SKM-1 treated with dmso at 0.1 percent for 144 hours (cell line): ENCODE measurements around the gene INSR.
"Not testable (repeated sequence)": the region's sequence is repeated elsewhere in the genome, so short reads cannot be mapped to it uniquely, and the experiment has no call there.

Experiments used
- DNase-seq: peaks from one replicate; lab custom pipeline; 2025; ENCODE audit not compliant: unreplicated experiment; lab: John Stamatoyannopoulos, UW

The INSR gene

GRCh38 chr19:7224995-7225394 is 69.2 kb downstream of the INSR start:
- DNase-seq, result no peak

DNA sequence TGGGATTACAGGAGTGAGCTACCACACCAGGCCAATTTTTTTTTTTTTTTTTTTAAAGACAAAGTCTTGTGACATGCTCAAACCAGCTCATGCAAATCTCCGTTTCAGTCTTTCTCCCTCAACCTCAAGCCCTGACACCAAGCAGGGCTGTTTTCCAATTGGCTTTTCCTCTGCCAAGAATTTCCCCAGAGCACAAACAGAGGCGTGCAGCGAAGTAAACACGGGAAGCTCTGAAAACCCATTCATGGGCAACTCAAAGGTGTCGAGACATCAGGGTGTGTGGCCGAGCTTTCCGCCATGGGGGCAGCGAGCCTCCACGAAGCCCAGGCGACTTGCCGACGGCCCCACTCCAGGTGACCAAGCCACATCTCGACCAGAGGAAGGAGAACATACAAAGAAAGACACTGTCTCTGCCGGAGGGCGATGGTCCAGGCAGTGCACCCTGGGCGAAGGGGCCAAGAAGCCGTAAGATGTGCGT is 70.0 kb downstream of the INSR start:
- no peak for DNase-seq

- no peak for DNase-seq
These were observed 70.8 kb downstream of the INSR start for GRCh38 chr19:7223429-7223828.

DNA sequence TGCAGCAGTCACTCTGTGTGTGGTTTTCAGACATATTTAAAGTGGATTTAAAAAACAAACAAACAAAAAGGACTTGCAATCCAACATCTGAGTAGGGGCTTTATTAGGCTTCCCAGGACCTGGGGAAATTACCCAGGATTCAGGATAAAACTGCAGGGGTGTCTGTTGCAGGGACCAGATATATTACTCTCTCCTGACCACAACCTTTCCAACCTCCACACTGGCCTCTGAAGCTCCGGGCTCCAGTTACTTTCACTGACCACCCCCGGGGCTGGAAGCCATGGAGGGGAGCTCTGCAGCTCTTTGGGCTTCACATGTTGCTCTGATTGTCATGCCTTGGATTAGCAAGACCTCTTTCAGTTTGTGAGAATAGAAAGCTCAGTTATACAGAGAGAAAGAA is 75.2 kb downstream of the INSR start:
- no peak for DNase-seq

- no peak for DNase-seq
These were observed 76.4 kb downstream of the INSR start for GRCh38 chr19:7217861-7218260.

DNA sequence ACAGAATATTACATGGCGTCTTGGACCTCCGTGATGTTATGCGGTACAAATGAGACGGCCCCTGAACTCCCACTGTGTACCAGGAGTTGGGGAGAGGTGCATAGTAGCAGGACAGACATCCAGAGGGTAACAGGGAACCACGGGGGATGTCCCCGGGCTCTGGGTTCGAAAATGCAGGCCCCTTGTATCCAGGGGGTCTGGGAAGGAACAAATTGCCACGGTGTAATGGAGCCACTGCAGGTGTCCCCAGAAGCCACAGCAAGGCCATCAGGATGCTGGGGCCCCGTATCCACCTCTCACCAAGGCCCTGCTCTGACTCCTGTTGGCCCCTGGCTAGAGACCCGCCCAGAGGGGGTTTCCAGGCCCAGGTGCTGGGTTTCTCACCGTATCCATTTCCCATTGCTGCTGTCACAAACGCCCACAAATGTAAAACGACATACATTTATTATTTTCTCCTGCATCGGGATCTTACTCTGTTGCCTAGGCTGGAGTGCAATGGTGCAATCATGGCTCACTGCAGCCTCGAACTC is 77.8 kb downstream of the INSR start:
- DNase-seq, result no peak

- DNase-seq, result no peak
These were observed 79.0 kb downstream of the INSR start for GRCh38 chr19:7215176-7215575.

DNA sequence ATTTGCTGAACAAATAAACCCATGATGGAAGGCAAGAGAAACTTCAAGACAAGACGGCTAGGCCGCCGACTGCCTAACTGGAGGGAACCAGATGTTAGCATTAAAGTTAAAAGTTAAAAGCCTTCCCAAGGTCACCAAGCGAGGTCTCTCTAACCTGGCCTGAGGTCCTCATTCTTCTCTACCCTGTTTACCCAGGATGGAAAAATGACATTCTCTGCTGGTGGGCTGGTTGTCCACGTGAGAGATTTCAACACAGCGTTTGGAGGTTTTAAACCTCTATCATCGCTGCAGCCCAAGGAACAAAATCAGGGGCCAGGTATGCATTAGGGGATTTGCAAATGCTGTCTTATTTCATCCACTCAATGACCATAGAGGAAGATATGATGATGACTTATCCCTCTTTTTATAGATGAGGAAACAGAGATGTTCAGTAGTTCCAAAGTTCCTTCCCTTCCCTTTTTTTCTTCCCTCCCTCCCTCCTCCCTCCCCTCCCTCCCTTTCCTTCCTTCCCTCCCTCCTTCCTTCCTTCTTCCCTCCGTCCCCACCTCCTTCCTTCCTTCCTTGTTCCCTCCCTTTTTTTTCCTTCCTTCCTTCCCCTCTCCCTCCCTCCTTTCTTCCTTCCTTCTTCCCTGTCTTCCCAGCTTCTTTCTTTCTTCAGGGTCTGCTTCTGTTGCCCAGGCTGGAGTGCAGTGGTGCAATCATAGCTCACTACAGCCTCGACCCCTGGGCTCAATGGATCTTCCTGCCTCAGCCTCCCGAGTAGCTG is 79.7 kb downstream of the INSR start:
- no peak for DNase-seq

GRCh38 chr19:7213628-7214323 is 80.4 kb downstream of the INSR start:
- no peak for DNase-seq

- DNase-seq, result no peak
These were observed 82.8 kb downstream of the INSR start for GRCh38 chr19:7211191-7211951.

DNA sequence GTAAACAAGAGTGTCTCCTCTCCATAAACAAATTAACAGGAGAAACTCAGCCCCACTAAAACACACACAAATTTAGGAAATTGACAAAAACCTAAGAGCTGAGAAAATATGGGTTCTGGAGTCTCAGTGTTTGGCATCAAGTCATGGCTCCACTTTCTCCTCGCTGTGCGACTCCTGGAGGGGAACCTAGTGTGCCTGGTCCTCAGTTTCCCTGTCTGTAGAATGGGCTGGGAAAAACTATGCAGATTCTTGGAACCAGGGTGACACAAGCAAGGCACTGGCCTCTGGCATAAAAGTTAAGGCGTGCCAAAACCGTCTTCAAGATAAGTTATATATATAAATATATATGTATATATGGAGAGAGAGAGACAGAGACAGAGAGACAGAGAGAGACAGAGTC is 83.9 kb downstream of the INSR start:
- DNase-seq, result no peak

DNA sequence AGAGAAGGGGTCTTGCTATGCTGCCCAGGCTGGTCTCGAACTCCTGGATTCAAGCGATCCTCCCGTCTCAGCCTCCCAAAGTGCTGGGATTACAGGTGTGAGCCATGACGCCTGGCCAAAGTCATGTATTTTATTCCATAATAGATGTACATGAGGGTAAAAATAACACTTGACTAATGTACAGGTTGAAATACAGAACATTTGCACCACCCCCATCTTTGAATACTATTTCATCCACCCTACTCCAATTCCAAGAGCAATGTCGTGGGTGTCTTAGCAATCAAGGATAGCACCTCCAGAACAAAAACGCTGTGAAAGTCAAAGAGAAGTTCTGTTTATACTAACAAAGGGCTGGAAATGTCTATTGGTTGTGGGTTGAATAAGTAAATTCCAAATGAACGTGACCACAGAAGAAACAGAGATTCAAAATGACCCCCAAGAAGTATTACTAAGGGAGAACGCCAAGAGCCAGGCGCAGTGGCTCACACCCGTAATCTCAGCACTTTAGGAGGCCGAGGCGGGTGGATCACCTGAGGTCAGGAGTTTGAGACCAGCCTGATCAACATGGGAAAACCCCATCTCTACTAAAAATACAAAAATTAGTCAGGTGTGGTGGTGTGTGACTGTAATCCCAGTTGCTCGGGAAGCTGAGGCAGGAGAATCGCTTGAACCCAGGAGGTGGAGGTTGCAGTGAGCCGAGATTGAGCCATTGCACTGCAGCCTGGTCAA is 84.5 kb downstream of the INSR start:
- not testable (repeated sequence) for DNase-seq

DNA sequence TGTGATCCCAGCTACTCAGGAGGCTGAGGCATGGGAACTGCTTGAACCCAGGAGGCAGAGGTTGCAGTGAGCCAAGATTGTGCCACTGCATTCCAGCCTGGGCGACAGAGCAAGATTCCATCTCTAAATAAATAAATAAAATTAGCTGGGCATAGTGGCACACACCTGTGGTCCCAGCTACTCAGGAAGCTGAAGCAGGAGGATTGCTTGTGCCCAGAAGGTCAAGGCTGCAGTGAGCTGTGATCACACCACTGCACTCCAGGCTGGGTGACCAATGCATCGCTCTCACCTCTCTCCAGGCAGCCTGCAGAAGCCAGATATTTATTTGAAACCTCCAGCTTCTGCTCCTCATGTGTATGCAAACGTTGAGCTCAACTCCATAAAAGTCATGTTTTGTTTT is 85.2 kb downstream of the INSR start:
- not testable (repeated sequence) for DNase-seq

- DNase-seq, result no peak
These were observed 90.9 kb downstream of the INSR start for GRCh38 chr19:7203332-7203731.

GRCh38 chr19:7202888-7203287 is 91.3 kb downstream of the INSR start:
- no peak for DNase-seq

- DNase-seq, result no peak
These were observed 93.5 kb downstream of the INSR start for GRCh38 chr19:7200736-7201135.

DNA sequence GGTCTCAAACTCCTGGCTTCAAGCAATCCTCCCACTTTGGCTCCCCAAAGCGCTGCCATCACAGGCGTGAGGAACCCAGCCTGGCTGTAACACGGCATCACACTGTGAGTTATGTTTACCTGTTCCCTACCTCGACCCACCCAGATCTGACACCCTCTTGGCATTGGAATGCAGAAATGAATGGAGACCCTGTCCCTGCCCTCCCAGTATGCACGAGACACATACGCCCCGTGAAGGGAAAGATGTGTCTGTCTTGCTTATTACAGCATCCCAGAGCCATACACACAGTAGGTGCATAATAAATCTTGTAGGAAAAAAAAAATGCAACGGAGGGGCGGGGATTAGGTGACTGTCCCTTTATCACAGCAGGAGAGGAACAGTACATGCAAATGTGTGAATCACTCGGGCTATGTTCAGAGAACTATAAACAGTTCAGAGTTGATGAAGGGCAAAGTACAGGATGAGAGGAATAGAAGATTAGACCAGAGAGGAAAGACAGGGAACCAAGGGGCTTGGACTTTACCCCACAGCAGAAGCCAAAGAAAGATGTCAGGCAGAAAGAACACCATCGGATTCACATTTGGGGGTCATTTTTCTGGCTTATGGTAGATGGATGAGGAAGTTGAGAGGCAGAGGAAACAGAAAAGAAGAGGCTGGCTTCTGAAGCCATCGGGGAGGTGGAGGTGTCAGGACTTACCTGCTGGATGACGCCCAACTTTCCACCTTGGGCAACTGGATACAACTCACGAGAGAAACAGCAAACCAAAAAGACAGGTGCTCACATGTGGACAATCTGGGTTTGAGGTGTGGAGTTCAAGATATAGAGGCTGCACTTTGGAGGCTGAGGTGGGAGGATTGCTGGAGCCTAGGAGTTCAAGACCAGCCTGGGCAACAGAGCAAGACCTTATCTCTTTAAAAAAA is 94.3 kb downstream of the INSR start:
- no peak for DNase-seq

DNA sequence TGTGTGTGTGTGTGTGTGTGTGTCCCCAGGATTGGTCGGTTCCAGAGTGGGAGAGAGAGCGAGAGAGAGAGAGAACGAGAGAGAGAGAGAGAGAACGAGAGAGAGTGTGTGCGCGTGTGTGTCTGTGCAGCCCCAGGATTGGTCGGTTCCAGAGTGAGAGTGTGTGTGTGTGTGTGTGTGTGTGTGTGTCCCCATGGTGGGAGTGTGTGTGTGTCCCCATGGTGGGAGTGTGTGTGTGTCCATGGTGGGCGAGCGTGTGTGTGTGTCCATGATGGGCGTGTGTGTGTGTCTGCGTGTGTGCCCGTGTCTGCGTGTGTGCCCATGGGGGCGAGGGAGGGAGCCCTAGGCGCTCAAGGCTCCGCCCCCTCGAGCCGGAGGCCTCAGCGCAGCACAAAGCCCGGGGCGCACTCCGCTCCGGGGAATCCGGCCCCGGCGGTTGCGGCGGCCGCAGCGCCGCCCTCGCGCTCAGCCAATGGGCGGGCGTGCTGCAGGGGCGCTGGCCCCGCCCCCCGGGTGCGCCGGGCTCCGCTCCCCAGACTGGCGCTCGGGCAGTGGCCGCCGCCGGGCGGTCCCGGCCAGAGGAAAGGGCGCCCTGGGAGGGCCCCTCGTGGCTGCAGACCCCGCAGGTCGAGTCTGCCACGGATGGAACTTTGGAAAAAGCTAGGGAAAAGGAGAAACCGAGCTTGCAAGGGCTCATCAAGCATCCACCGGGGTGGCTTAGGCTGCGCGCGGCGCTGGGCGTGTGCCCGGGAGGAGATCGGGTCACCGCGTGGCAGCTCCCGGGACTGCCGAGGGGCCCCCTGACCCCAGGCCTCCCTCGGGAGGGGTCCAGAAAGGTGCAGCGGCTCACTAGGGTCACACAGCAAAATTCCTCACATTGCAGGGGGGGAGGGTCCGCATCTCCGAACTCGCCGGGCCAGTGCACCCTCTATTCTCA is 96.2 kb downstream of the INSR start:
- peak; percentile 91 for DNase-seq
